GM12865 (cell line): ENCODE results near the gene BRSK2.

Experiments
- DNase-seq: peaks from one replicate; pipeline ENCODE4 v3.0.0; 2010; ENCODE audit warnings: low read depth
- H3K4me3 ChIP-seq: 2 replicates; pipeline ENCODE4 v1.5.1; 2011; ENCODE audit warnings: mild to moderate bottlenecking, low read depth, low read length, control low read depth
- CTCF ChIP-seq: IDR thresholded peaks from 2 replicates; pipeline ENCODE4 v1.5.1; 2011; ENCODE audit warnings: low read length, control low read depth, low read depth, inconsistent platforms; ENCODE audit not compliant: insufficient read depth; ENCODE audit errors: missing control alignments

Gene BRSK2

GRCh38 chr11:1450949-1451710 lies 61.4 kb downstream of the BRSK2 start:
- TF ChIP-seq CTCF: no peak
- no peak for DNase-seq
- no peak overlapping the region for H3K4me3 ChIP-seq

GRCh38 chr11:1451781-1452470 lies 62.2 kb downstream of the BRSK2 start:
- TF ChIP-seq CTCF: no peak
- H3K4me3 ChIP-seq: no peak overlapping the region
- DNase-seq: no peak

GRCh38 chr11:1452744-1453143 lies 63.0 kb downstream of the BRSK2 start:
- no peak for DNase-seq
- TF ChIP-seq CTCF: no peak
- no peak overlapping the region for H3K4me3 ChIP-seq

- TF ChIP-seq CTCF: peak; percentile 68
- H3K4me3 ChIP-seq: no peak overlapping the region
- DNase-seq: peak; percentile 53
Observed at GRCh38 chr11:1453611-1454034, 63.9 kb downstream of the BRSK2 start.

- TF ChIP-seq CTCF: no peak
- DNase-seq: no peak
- no peak overlapping the region for H3K4me3 ChIP-seq
Observed at GRCh38 chr11:1454576-1454975, 64.8 kb downstream of the BRSK2 start.

- DNase-seq: no peak
- no peak for TF ChIP-seq CTCF
- H3K4me3 ChIP-seq: no peak overlapping the region
Observed at GRCh38 chr11:1455032-1455762, 65.5 kb downstream of the BRSK2 start.
